Measurements from ENCODE around the gene PPP1R18.

Gene PPP1R18

GRCh38 chr6:30683183-30683979 is 3.1 kb downstream of the PPP1R18 start:
- peak overlapping the region; percentile 59 for H3K27ac ChIP-seq
- H3K36me3 ChIP-seq (ENCODE audit: control insufficient read depth, insufficient read depth, low read length): no peaks in the 10 kb centered on the region
- TF ChIP-seq CTCF (IDR thresholded peaks at IDR 0.05): no peak
- H3K79me2 ChIP-seq: no peaks in the 10 kb centered on the region
- no peak overlapping the region for H3K9ac ChIP-seq
- no peaks in the 10 kb centered on the region for H3K27me3 ChIP-seq (ENCODE audit: control insufficient read depth, insufficient read depth, low read length)
- H3K4me1 ChIP-seq: no peaks in the 10 kb centered on the region
- H3K4me3 ChIP-seq (ENCODE audit: low read depth, low read length): peak overlapping the region; percentile 37
- H2AFZ ChIP-seq: no peak overlapping the region
- peak overlapping the region; percentile 39 for H3K4me2 ChIP-seq (ENCODE audit: low read length)
- no peaks in the 10 kb centered on the region for H3K9me3 ChIP-seq (ENCODE audit: control insufficient read depth, low read length)

DNA sequence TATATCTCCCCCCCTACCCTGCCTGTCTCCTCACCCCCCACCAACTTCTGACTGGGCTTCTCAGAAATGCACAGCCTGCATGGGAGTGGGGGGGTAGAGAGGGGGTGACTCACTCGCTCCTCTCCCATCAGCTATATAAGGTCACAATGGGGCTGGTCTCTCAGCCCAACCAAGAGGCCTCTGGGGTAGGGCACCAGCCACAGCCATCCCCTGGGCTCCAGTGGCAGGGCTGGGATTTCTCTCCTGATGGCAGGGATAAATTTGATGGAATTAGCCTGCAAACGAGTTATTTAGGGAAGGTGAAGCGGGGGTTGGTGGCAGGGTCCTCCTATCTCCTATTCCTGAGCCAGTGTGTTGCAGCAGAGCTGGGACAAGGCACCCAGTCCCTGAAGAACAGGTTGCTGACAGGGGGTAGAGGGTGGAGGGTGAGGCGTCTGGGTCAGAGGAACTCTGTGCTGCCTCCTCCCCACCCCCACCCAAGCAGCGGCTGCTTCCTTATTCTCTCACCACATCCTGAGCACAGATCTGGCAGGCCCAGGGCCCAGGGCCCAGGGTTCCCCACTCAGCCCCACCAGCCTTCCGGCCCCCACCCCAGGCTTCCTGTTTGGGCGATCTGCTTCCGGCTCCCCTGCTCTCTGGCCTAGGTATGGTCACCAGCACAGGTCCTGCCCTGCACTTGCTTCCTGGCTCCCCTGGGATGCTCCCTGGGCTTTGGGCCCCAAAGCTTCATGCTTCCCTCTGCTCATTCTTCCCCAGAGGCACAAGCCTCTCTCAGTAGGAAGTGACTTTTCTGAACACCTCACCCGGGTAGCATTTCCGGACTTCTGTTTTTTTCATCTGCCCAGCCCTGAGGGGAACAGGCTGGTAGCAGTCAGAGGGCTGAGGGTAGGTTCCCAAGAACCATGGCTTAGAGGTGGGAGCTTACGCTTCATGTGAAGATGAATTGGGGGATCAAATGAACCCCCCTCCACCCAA is 4.0 kb downstream of the PPP1R18 start:
- Histone ChIP-seq H3K27ac (peak overlapping the region; percentile 59), H3K4me3 (ENCODE audit: low read depth, low read length) (peak overlapping the region; percentile 37), H3K36me3 (ENCODE audit: control insufficient read depth, insufficient read depth, low read length) (no peaks in the 10 kb centered on the region), H3K9ac (no peak overlapping the region), H3K4me1 (no peaks in the 10 kb centered on the region), H2AFZ (no peak overlapping the region), H3K9me3 (ENCODE audit: control insufficient read depth, low read length) (no peaks in the 10 kb centered on the region), H3K27me3 (ENCODE audit: control insufficient read depth, insufficient read depth, low read length) (no peaks in the 10 kb centered on the region), H3K4me2 (ENCODE audit: low read length) (peak overlapping the region; percentile 30), H3K79me2 (no peaks in the 10 kb centered on the region)
- TF ChIP-seq CTCF (IDR thresholded peaks at IDR 0.05): no peak

GRCh38 chr6:30681766-30682142 is 4.7 kb downstream of the PPP1R18 start:
- TF ChIP-seq CTCF (IDR thresholded peaks at IDR 0.05): no peak
- Histone ChIP-seq H3K79me2 (no peaks in the 10 kb centered on the region), H3K27me3 (ENCODE audit: control insufficient read depth, insufficient read depth, low read length) (no peaks in the 10 kb centered on the region), H3K36me3 (ENCODE audit: control insufficient read depth, insufficient read depth, low read length) (no peaks in the 10 kb centered on the region), H3K4me3 (ENCODE audit: low read depth, low read length) (no peak overlapping the region), H2AFZ (no peak overlapping the region), H3K4me1 (no peaks in the 10 kb centered on the region), H3K9ac (no peak overlapping the region), H3K9me3 (ENCODE audit: control insufficient read depth, low read length) (no peaks in the 10 kb centered on the region), H3K4me2 (ENCODE audit: low read length) (no peak overlapping the region), H3K27ac (no peak overlapping the region)

DNA sequence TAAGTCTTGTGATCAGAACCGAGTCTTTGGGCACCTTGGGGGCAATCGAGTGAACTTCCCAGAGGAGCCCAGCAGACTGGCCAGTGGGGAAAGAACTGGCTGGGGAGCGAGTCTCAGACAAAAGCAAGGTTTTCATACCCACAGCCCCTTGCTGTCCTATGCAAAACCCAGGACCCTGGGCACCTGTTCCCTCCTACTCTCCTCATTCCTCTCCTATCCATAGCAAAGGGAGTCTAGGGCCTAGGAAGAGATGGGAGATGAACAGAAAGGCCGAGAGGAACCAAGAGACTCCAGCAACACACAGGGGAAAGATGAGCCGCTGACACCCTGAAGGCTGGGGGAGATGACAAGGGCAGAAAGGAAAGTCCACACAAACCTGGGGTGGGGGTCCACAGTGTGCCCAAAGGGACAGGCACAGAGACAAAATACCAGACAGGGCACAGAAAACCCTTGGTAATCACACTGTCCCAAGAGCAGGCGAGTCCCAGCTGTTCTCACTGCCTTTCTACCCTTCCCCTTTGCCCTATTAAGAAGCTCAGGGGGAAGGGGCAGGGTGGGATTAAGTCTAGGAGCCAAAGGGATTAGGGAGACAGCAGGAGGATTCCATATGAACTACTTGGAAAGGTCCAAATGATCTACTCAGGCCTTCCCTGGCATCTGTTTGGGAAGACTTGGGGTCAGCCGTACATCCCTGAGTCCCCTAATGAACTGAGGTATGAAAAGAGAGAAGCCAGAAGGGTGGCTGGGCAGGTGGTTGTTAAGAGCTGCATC is 6.5 kb downstream of the PPP1R18 start:
- no peak overlapping the region for H3K4me2 ChIP-seq (ENCODE audit: low read length)
- H3K4me3 ChIP-seq (ENCODE audit: low read depth, low read length): no peak overlapping the region
- H3K27me3 ChIP-seq (ENCODE audit: control insufficient read depth, insufficient read depth, low read length): no peaks in the 10 kb centered on the region
- no peak overlapping the region for H2AFZ ChIP-seq
- no peak overlapping the region for H3K27ac ChIP-seq
- no peaks in the 10 kb centered on the region for H3K36me3 ChIP-seq (ENCODE audit: control insufficient read depth, insufficient read depth, low read length)
- TF ChIP-seq CTCF (IDR thresholded peaks at IDR 0.05): no peak
- H3K9me3 ChIP-seq (ENCODE audit: control insufficient read depth, low read length): no peaks in the 10 kb centered on the region
- no peaks in the 10 kb centered on the region for H3K4me1 ChIP-seq
- no peak overlapping the region for H3K9ac ChIP-seq
- H3K79me2 ChIP-seq: no peaks in the 10 kb centered on the region

Measured in parathyroid adenoma (tissue), 2 donors.